Mucosa of rectum (tissue), 2 donors: ENCODE results near the gene RACK1.
A peak's percentile ranks its signal among the peaks of the same experiment; 100 is the strongest.

Source experiments
- H3K27ac ChIP-seq, 2 donors: one replicate each; pipeline ENCODE4 v1.7.0; 2013; ENCODE audit warnings: inconsistent platforms in 2 of 2, low read depth in 2 of 2, low read length in 2 of 2
- H3K27me3 ChIP-seq, 2 donors: one replicate each; pipeline ENCODE4 v1.7.0; 2013; ENCODE audit warnings: low read length in 2 of 2; ENCODE audit not compliant: control insufficient read depth in 2 of 2, insufficient read depth in 2 of 2
- H3K36me3 ChIP-seq, 2 donors: one replicate each; pipeline ENCODE4 v1.7.0; 2013; ENCODE audit warnings: low read length in 2 of 2; ENCODE audit not compliant: control insufficient read depth in 2 of 2, insufficient read depth in 2 of 2
- H3K4me1 ChIP-seq, 2 donors: one replicate each; pipeline ENCODE4 v1.7.0; 2013; ENCODE audit warnings: low read length in 2 of 2, mild to moderate bottlenecking in 1 of 2; ENCODE audit not compliant: control insufficient read depth in 2 of 2, insufficient read depth in 2 of 2
- H3K4me3 ChIP-seq, 2 donors: one replicate each; pipeline ENCODE4 v1.7.0; 2013; ENCODE audit warnings: low read length in 2 of 2
- H3K9ac ChIP-seq, 2 donors: one replicate each; pipeline ENCODE4 v1.7.0; 2013; ENCODE audit warnings: low read length in 2 of 2, low read depth in 1 of 2, mild to moderate bottlenecking in 1 of 2
- H3K9me3 ChIP-seq, 2 donors: one replicate each; pipeline ENCODE4 v1.7.0; 2013; ENCODE audit warnings: low read length in 2 of 2; ENCODE audit not compliant: control insufficient read depth in 2 of 2
- donor health status: healthy.
- donor health status: Normal muscosa, but diverticular disease.

Gene RACK1

DNA sequence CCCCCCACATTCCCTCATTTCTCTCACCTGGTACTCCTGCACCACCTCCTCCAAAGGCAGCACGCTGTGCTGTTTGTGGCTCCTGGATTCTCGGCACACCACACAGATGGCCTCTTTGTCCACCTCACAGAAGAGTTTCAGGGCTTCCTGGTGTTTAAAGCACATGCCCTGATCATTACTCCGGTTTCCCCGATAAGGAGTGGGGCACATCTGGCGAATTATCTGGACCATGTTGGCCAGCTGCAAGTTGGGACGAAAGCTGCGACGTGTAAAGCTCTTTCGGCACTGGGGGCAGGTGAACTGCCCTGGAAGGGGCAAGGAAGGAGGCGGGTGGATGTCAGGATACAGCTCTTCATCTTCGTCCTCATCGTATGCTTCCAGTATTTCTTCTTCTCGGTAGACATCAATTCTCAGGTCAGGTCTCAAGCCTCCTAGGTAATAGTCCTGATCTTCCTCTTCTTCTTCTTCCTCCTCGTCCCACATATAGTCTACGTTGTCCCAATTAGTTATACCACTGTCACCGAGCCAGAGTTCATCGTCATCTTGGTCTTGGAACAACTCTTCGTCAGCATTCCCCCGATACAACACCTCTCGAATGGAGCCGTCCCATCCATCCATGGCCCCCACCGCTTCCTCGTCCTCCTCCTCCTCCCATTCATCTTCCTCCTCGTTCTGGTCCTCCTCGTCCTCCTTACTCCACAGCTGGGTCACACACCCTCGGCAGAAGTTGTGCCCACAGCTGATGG lies 16.4 kb upstream of the RACK1 start:
- Histone ChIP-seq H3K4me3 (peak overlapping the region; percentile 83 to 95), H3K9me3 (no peaks in the 10 kb centered on the region), H3K27ac (peak overlapping the region; percentile 98), H3K9ac (peak overlapping the region; percentile 96 to 99), H3K27me3 (no peaks in the 10 kb centered on the region), H3K36me3 (peaks cover 9 to 11% of the 10 kb centered on the region in 2 donors), H3K4me1 (peaks cover 21 to 32% of the 10 kb centered on the region in 2 donors)

DNA sequence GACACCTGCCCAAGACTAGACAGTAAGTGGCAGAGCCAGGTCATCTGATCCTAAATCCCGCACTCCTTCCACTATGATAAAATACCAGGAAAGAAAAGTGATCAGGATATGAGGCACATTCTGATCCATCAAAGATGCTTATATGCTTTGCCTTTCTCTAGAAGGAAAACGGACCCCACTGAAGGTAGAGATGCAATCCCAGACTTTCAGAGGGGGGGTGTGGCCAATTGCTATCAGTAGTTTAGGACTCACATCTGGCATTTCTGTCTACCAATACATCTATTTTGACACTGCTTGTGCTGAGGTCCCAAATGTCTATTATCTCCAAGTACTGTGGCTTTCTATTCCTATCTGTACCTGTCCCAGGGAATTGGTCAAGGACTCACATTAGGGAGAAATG lies 15.6 kb upstream of the RACK1 start:
- H3K36me3 ChIP-seq: peaks cover 11 to 16% of the 10 kb centered on the region in 2 donors
- H3K27me3 ChIP-seq: no peaks in the 10 kb centered on the region
- H3K9ac ChIP-seq: peak overlapping the region; percentile 96 to 99
- peak overlapping the region; percentile 83 to 95 for H3K4me3 ChIP-seq
- H3K27ac ChIP-seq: no peak overlapping the region
- H3K4me1 ChIP-seq: peaks cover 22 to 32% of the 10 kb centered on the region in 2 donors
- H3K9me3 ChIP-seq: no peaks in the 10 kb centered on the region

DNA sequence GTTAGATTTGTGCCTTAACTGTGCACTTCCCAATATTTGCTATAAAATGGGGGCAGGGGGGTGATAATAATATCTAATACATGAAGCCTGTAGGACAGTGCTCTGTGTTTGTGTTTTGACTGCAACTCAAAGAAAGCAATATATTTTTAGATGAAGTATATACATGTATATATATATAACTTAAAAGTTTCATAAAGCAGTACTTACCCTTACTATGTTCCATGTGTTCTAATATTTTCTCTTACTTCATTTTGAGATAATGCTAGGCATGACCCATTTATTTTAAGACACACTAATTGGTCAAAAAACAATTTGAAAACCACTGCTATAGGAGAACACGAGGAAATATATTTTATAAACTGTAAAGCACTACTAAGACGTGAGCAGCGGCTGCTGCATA lies 14.9 kb upstream of the RACK1 start:
- Histone ChIP-seq H3K9me3 (no peaks in the 10 kb centered on the region), H3K4me1 (peaks cover 23 to 34% of the 10 kb centered on the region in 2 donors), H3K36me3 (peaks cover 8 to 16% of the 10 kb centered on the region in 2 donors), H3K27me3 (no peaks in the 10 kb centered on the region), H3K4me3 (peak overlapping the region; percentile 83 to 95), H3K27ac (no peak overlapping the region), H3K9ac (no peak overlapping the region)

DNA sequence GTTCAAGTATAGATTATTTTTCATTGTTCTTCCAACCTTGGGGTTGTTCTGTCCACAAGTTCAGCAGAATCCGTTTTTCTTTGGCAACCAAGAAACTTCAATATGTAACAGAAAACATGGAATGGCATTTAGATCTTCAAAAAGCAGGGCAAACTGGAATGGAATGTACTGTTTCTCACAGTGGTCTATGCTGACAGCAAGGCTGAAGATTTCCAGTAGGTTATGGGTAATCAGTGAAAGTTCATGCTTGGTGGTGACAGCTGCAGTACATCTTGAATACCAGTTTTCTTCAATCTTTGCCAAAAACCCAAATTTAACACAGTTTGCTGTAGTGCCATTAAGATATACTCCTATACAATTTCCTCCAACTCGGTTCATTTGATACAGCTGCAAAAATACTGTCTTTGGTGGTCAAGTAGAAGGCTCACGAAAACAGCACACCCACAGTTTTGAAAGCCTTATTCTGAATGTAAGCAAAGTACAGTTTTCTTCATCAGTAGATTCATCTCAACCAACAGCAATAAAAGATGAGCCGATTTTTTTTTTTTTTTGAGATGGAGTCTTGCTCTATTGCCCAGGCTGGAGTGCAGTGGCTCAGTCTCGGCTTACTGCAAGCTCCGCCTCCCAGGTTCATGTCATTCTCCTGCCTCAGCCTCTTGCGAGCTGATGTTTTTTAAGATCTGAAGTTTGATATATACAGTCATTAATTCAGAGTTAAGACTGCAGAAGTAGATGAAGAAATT lies 12.3 kb upstream of the RACK1 start:
- no peaks in the 10 kb centered on the region for H3K9me3 ChIP-seq
- H3K27ac ChIP-seq: no peak overlapping the region
- peaks cover 23 to 34% of the 10 kb centered on the region in 2 donors for H3K4me1 ChIP-seq
- H3K9ac ChIP-seq: no peak overlapping the region
- no peak overlapping the region for H3K4me3 ChIP-seq
- peaks cover 17 to 21% of the 10 kb centered on the region in 2 donors for H3K36me3 ChIP-seq
- H3K27me3 ChIP-seq: no peaks in the 10 kb centered on the region

DNA sequence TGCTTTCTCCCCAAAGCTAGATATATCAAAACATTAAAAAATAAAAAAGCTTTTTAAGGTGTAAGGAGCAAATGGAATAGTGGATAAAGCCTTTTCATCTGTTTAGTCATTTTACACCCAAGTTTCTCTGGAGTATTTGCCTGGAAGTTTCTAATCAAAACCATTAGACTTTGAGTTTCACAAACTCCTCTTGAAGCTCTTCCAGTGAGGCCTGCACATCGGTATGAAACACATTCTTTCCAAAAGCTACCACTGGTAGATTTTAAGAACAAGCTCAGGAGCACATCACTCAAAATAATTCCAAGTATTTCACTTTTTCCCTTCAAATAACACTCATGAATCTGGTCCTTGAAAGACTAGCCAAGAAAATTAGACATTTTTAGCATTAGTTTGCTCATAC lies 11.6 kb upstream of the RACK1 start:
- no peaks in the 10 kb centered on the region for H3K27me3 ChIP-seq
- no peak overlapping the region for H3K27ac ChIP-seq
- peaks cover 20 to 31% of the 10 kb centered on the region in 2 donors for H3K4me1 ChIP-seq
- no peak overlapping the region for H3K9ac ChIP-seq
- H3K36me3 ChIP-seq: peaks cover 17 to 21% of the 10 kb centered on the region in 2 donors
- no peaks in the 10 kb centered on the region for H3K9me3 ChIP-seq
- no peak overlapping the region for H3K4me3 ChIP-seq

DNA sequence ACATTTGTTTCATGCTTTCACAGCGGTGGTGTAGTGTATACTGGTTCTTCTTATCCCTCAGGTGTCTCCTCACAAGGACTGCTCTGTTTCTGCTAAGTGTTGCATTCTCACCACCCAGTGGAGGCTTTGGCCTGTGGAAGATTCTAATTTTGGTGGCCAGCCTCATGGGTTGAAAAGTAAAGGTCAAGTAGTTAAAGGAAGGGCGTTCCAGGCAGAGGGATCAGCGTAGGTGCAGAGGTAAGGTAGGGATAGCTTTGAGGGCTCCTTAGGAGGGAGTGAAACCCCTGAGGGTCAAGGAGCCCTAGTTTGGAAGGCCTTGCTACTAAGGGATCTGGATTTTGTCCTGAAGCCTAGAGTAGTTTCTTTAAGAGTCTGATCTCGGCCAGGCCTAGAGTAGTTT lies 4.6 kb upstream of the RACK1 start:
- H3K9ac ChIP-seq: peak overlapping the region in 1 of 2 donors; percentile 30
- H3K4me3 ChIP-seq: peak overlapping the region; percentile 62 to 89
- H3K27ac ChIP-seq: no peak overlapping the region
- H3K36me3 ChIP-seq: peaks cover 4 to 6% of the 10 kb centered on the region in 2 donors
- H3K4me1 ChIP-seq: peaks cover 31 to 35% of the 10 kb centered on the region in 2 donors
- H3K27me3 ChIP-seq: no peaks in the 10 kb centered on the region
- H3K9me3 ChIP-seq: no peaks in the 10 kb centered on the region

DNA sequence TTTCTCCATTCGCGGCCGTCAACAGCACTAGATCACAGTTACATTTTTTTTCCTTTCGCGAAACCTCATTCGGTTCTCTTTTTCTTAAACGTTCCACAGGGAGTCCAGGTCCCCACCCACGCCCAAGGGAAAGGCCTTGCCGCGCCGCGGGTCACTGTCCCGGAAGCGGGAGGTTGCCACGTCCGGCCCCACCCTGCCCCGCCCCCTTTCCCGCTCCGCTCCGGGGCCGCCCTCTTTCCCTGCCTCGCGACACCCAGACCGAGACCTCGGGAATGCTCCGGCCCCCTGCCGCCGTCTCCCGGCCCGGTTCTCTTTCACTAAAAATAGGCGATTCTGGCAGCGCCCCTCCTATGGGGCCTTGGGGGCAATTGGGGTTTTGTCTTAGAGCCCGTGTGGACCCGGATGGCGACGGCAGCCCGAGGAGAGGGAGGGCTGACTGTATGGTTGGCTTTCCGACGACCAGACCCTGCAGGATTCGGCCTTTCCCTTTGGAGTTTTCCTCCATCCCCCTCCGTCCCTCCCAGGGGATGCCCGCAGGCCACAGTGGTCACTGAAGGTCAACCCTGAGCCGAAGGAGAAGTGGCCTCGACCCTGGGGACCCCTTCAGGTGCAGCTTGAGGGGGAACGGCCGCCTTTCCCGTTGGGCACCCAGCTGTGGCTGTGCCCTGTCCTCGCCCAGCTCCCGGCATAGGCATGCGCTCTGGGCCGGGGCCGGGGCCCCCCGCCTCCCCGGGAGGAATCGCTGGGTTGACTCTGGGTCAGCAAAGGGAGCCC lies 2.8 kb upstream of the RACK1 start:
- Histone ChIP-seq H3K9ac (peak overlapping the region; percentile 97), H3K27ac (peak overlapping the region; percentile 97 to 98), H3K4me1 (peaks cover 46 to 48% of the 10 kb centered on the region in 2 donors), H3K27me3 (no peaks in the 10 kb centered on the region), H3K9me3 (no peaks in the 10 kb centered on the region), H3K36me3 (peaks cover 9 to 11% of the 10 kb centered on the region in 2 donors), H3K4me3 (peak overlapping the region; percentile 89)

DNA sequence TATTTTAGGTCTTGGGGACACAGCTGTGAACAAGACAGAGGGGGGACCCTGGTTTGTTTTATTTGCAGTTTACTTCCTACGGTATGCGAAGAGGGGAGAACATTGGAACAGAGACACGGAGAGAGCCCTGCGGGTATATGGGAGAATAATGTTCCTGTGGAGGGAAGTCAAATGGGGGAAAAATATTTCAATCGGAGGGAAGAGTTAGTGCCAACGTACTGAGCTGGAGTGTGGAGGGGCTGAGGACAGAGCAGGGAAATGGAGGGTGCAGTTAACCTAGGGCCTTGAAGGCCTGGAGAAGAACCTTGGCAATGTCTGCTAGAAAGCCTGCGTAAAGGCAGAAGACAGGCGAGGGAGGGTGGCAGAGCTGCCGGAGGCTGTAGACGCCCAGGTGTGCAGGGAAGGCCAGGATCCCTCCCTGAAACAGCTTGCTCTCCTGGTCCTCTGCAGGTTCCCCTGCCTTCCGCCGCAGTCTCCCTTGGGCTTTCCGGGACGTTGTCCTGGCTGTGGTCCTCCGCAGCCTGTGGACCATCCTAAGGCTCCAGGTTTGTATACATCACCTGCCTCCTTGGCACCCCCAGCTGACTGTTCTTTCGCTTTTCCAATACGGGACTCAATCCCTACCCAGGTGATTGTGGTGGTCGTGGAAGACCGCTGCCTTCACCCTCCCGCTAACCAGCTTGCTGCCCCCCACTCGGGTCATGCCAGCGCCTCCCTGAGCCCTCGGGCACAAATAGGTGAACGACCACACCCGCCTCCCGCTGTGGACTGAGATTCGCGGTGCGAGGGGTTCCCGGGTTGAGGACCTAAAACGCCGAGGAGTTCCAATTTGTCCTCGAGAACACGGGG lies 1.9 kb upstream of the RACK1 start:
- no peaks in the 10 kb centered on the region for H3K27me3 ChIP-seq
- peak overlapping the region; percentile 89 for H3K4me3 ChIP-seq
- H3K4me1 ChIP-seq: peaks cover 49% of the 10 kb centered on the region in 2 donors
- peaks cover 13 to 16% of the 10 kb centered on the region in 2 donors for H3K36me3 ChIP-seq
- H3K9me3 ChIP-seq: no peaks in the 10 kb centered on the region
- H3K9ac ChIP-seq: peak overlapping the region; percentile 97
- H3K27ac ChIP-seq: peak overlapping the region; percentile 97 to 98

DNA sequence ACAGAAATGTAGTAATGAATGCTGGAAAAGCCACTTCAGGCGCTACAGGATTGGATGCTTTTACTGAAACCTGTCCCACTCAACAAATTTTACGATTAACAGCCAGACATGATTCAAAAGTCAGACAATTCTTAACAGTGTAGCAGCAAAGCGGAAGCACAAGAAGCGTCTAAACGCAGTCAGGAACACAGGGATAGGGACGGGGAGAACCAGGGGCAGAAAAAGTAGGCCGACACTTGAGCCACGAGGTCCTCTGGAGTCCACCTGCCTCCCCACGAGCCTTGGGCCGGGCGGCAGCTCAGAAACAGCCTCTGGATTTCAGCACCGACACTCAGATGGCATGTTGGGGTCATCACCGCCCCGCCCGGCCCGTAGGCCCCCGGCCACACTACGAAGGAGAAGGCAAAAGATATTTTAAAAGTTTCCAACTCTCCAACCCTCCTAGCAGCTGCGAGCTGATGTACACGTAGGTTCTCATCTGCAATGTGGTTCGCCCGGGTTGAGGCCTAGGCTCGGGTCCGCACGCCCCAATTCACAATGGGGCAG lies 615 bp downstream of the RACK1 start:
- peaks cover 40 to 42% of the 10 kb centered on the region in 2 donors for H3K4me1 ChIP-seq
- peaks cover 28 to 41% of the 10 kb centered on the region in 2 donors for H3K36me3 ChIP-seq
- no peaks in the 10 kb centered on the region for H3K27me3 ChIP-seq
- H3K9ac ChIP-seq: peak overlapping the region; percentile 90 to 97
- H3K4me3 ChIP-seq: peak overlapping the region; percentile 96 to 99
- peak overlapping the region; percentile 89 to 95 for H3K27ac ChIP-seq
- H3K9me3 ChIP-seq: no peaks in the 10 kb centered on the region
